GM21529 (cell line): Measurements from ENCODE around the gene TMED10.

Experiments
- ATAC-seq: cut with Tn5 transposase; IDR thresholded peaks from one replicate; pipeline ENCODE4 v1.9.1; 2021; ENCODE audit not compliant: unreplicated experiment

TMED10 gene

GRCh38 chr14:75176142-75176820, at the start of gene TMED10:
TMED10 (minus strand) TSS chr14:75176612; CDS start chr14:75176579, 33 bp downstream.
- ATAC-seq: peak; percentile 70

DNA sequence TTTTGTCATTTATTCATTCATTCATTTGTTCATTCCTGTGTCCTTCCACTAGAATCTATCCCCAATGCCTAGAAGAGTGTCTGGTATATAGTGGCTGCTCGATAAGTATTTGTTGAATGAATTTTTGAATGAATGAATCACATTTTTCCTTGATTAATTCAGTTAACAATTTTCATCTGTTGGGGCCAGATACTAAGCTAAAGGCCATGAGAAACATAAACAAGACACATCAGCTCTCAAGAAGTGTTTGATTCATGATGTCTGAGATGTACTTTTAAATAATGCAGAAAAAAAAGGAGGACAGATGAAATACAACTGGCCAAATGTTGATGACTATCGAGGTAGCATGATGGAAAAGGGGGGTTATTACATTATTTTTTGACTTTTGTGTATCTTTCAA, 48.1 kb upstream of the TMED10 start:
- no peak for ATAC-seq

DNA sequence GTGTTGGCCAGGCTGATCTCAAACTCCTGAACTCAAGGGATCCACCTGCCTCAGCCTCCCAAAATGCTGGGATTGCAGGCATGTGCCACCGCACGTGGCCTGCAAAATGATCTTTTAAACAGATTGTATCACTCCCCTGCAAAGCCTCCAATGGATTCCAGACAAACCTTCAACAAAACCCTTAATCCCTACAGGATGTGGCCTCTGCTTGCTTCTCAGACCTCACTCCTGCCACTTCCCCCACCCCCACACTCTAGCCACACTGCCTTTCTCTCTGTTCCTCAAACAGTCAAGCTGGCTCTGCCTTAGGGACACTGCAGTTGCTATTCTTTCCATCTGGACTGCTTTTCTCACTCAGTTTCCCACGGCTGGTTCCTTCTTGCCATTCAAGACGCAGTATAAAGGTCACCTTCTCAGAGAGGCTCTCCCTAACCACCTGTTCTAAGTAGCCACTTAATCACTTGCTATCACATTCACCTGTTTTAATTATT, 47.3 kb upstream of the TMED10 start:
- peak; percentile 63 for ATAC-seq

- ATAC-seq: peak; percentile 62
Observed at GRCh38 chr14:75222208-75222701, 45.8 kb upstream of the TMED10 start.

- ATAC-seq: peak; percentile 5
Observed at GRCh38 chr14:75221797-75222196, 45.4 kb upstream of the TMED10 start.

DNA sequence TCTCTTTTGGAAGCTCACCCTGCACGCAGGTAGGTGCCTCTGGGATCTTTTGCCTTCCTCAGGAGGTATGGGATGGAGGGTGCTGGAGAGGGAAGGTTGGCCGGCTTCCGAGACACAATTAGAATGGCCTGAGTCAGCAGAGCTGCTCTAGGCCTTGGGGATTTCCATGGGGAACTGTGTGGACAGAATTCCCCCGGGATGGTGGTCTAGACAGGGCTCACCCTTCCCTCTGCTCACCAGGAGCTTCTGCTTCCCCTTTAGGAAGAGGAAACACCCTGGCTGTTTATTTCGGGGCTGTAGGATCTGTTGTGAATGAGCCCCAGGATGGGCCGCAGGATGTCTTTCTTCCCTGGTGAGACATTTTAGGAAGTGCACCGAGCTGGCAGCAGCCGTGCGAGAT, 43.7 kb upstream of the TMED10 start:
- no peak for ATAC-seq

GRCh38 chr14:75217508-75218206, 41.2 kb upstream of the TMED10 start:
- no peak for ATAC-seq

DNA sequence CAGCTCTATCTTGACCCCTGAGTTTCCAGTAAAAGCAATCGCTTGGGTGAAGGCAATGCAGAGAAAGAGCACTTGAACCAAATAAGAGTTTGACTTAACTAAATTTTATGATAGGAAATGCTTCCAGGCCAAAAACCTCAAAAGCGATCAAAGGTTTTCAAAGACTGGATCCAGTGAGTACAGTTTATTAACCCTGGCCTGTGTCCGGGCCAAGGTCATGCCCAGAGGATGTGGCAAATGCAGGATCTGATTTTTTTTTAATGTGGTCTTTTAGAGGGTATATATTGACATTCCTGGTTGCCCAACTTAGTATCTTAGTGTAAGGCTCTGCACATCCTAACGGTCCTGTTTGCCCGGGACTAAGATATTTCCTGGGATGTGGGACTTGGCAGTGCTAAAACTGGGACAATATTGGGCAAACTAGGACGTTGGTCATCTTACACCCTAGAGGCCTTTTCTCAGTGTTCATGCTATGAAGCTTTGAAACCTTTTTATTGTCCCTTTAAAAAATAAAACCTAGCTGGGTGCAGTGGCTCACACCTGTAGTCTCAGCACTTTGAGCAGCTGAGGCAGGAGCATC, 40.1 kb upstream of the TMED10 start:
- no peak for ATAC-seq

DNA sequence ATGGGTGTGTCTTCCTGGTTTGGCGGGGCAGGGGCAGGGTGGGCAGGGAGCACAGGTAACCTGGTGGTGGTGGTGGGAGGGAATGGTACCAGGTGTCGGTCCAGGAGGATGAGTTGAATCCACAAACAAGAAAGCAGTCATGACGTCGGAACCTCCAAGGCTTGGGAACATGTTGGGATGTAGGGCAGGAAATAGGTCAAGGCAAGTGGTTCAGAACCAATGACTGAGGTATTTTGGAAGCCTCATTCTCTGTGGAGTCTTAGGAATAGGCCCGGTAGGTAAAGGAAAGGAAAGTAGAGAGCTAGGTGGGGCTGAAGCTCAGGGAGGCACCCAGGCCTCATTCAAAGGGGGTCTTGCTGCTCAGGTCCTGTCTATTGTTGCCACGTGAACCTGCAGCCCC, 39.1 kb upstream of the TMED10 start:
- no peak for ATAC-seq

DNA sequence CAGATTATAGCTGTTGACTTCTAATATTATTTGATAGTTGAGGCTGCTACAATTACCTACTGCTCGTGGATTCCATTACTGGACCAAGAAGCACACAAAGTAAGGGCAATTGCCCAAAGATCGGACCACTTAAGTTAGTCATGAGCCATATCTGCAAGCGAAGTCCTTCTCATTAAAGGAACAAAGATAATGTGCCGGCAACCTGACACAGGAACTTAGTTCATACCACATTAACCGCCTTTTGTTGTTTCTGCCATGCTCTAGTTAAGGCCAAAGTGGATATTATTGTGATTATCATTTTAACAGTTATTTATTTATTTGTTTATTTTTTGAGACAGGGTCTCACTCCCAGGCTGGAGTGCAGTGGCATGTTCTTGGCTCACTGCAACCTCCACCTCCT, 38.1 kb upstream of the TMED10 start:
- no peak for ATAC-seq

DNA sequence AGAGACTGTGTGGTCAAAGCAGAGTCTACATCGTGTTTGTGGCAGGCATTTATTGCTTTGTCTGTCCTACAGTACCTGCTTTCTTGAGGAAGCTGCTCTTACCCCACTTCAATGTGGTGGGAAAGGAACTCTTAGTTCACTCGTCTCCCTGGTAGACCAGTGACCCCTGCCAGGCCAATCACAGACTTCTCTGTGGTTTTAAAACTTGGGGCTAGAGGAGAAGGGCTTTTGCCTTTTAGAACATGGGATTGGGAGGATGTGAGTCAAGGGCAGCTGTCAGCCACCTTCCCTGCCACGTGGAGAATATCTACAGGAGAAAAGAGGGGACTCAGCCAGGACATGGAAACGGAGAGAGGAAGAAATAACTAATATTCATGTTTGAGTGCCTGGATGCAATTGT, 36.8 kb upstream of the TMED10 start:
- no peak for ATAC-seq

DNA sequence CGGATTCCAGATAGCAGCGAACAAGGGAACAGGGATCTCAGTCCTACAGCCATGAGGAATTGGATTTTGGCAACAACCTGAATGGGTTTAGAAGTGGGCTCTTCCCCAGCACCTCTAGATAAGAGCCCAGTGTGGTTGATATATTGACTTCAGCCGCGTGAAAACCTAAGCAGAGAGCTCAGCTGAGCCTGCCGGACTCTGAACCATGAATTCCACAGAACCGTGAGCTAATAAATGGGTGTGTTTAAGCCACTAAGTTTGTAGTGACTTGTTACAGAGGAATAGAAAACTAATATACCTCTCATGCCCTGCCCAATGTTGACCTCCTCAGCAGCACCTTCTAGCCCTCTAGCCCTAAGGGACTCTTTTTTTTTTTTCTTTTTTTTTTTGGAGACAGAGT, 32.4 kb upstream of the TMED10 start:
- no peak for ATAC-seq

- ATAC-seq: no peak
Observed at GRCh38 chr14:75206190-75206589, 29.8 kb upstream of the TMED10 start.

DNA sequence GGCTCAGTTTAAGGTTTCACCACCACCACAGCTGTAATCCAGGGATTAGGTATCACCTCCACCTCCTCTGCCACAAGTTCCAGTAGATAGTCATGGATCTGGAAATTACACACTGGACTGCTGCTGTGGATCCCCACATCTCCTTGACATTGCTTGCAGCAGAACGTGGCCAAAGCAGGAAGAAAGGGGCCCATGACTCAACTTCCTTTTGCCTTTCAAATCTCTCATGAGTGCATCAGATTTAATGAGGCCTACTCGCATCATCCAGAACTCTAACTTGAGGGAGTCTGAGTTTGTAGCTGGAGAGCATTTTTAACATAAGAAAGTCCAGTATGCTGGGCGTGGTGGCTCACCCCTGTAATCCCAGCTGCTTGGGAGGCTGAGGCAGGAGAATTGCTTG, 29.2 kb upstream of the TMED10 start:
- no peak for ATAC-seq

DNA sequence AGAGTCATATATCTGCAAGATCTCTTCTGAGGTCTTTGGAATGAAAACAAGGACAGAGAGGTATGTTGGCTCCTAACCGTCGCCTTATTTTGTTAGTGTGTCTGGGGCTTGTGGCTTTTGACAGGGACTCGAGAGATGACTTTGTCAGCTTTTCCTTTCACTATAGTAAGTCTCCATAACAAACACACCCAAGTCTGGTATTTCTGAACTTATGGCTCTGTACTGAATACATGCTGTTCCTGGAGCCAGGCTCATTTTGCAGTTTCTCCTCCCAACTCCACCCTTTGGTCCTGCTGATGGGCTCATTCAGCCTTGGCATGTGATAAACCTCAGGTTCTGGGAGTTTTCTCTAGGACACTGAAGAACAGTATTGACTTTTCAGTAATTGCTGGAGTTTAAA, 27.7 kb upstream of the TMED10 start:
- ATAC-seq: no peak

- no peak for ATAC-seq
Observed at GRCh38 chr14:75202657-75203056, 26.2 kb upstream of the TMED10 start.

DNA sequence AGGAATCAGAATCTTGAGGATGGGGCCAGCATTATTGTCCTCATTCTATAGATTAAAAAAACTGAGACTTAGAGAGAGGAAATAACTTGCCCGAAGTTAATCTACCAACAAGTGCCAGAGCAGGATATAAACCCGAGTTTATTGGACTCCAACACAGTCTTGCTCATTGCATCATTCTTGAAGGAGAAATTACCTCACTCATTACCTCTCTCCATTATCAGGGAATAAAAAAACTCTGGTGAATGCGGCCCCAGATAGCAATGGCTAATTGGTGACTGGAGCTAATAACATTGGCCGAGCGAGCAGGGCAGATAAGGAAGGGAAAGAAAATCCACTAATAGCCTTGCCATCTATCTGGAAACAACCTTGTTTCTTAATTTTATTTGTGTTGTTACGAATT, 24.7 kb upstream of the TMED10 start:
- no peak for ATAC-seq

DNA sequence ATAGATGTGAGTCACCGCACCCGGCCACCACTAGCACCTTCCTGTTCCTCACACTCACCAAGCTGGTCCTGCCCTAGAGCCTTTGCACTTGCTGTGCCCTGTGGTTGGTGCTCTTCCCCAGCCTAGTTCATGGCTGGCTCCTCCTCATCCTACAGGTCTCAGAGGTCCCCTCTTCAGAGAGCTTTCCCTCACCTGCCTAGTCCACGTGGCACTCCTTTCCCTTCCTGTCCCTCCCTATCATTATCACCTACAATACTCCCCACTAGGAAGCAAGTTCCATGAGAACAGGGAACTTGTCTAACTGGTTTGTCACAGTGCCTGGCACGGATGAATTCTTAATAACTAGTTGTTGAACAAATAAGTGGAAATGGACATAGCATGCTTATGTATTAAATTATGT, 24.0 kb upstream of the TMED10 start:
- ATAC-seq: no peak

DNA sequence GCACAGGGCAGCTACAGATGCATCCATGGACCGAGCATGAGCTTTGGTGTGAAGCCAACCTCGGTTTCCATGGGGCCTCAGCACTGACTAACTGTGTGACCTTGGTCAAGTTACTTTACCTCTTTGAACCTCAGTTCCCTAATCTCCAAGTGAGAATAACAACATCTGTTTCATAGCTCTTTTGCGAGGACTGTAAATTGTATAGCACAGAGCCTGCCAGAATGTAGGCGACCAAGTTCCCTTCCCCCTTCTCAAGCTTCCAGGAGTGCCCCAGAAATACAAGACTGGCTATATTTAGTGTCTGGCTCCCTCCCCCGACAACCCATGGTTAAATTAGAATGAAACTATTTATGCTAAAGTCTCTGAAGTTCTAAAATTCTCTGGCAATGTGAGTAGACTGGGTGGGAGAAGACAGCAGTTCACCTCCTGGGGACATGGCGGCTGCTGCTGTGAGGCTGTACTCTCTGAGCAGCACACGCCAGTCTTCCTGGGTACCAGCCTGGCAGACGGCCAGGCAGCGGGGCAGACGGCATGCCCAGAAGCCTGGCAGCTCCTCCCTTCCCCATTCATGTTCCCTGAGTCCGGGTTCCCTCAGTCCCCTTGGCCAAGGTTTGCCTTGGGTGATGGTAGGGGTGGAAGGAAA, 22.0 kb upstream of the TMED10 start:
- ATAC-seq: no peak

DNA sequence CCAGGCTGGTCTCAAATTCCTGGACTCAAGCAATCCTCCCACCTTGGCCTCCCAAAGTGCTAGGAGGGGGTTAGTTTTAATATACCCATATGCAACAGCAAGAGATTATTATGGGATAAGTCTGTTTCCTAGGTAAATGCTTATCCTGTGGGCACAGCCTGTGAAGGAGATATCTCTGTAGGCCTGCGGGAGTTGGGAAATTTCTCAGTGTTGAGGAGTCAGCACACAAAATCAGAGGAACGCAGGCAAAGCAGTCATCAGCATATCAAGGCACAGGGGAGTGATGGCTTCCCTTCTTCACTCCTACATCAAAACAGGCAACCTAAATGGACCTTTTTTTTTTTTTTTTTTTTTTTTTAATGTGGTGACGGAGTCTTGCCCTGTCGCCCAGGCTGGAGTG, 20.9 kb upstream of the TMED10 start:
- no peak for ATAC-seq

- ATAC-seq: no peak
Observed at GRCh38 chr14:75196468-75196867, 20.1 kb upstream of the TMED10 start.

DNA sequence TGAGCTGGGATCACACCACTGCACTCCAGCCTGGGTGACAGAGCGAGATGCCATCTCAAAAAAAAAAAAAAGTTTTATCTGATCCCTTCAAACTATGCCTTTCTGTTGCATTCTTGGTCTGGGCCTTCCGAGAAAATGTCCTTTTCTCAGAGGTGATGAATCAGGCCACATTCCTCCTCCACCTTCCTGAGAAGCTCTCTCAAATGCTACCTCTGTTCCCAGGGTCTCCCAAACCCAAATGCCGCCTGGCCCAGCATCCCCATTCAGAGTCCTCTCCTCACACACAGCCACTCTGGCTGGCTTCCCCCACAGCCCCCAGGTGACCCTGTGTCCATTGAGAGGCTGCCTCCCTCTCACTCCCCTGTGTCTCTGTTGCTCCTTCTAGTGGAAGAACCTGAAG, 19.7 kb upstream of the TMED10 start:
- ATAC-seq: no peak
